ENCODE data around the gene GPX6.

The GPX6 gene

DNA sequence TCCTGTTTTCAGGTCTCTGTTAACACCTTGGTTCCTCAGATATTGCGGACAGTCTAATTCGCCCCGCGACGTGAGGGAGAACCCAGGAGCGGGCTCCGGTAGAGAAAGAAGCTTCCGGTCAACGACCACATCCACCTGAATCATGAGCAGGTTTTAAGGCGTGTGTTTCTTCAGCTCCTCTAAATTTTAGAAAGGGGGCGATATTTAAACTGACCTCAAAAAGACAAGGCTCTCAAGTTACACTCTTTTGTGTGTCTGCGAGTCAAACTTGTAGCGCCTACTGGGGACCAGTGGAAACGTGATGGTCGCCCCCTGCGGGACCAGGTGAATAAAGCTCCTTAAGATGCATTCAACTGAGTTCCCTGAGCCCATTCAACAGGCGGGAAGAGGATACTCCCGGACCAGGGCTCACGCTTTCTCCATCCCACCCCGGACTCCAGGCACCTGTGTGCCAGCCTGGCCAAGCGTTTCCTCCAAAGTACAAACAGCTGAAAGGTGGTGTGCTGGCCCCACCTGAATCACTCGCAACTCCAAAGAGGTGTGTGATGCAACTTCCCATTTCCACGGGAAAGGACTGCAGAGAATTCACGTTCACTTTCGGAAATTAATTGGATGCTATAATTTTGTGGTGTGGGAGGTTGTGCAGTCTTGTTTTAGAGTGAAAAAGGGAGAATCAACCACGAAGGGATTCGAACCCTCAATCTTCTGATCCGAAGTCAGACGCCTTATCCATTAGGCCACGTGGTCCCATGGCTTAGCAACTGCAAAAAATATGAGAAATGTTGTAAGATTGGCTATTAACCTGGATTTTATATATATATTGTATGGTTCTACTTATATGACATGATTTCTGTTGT, 27.1 kb upstream of the GPX6 start:
- Histone ChIP-seq H3K4me3 (ENCODE audit: low read depth, low read length) (peak overlapping the region; percentile 70), H3K27me3 (ENCODE audit: control insufficient read depth, insufficient read depth, low read length) (peaks cover 2% of the 10 kb centered on the region)

DNA sequence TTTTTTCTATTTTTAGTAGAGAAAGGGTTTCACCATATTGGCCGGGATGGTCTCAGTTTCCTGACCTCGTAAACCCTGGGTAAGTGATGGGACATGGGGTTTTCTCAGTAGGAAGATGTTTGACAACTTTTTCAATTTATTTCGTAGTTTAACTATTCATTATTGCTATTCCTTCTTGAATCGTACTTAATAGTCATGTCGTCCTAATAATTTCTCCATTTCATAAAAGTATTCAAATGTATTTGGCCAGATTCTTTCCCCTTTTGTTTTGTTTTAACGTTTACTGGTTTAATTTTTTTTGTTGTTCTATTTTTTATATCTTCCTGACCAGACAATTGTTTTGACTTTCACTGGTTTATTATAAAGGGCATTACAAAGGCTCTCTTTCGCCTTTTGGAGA, 26.4 kb upstream of the GPX6 start:
- peaks cover 2% of the 10 kb centered on the region for H3K27me3 ChIP-seq (ENCODE audit: control insufficient read depth, insufficient read depth, low read length)
- H3K36me3 ChIP-seq (ENCODE audit: control insufficient read depth, insufficient read depth, low read length): no peaks in the 10 kb centered on the region
- H3K4me1 ChIP-seq (ENCODE audit: control insufficient read depth, insufficient read depth, low read length): no peaks in the 10 kb centered on the region
- peak overlapping the region; percentile 70 for H3K4me3 ChIP-seq (ENCODE audit: low read depth, low read length)
- H3K9me3 ChIP-seq (ENCODE audit: control insufficient read depth, insufficient read depth, low read length): no peaks in the 10 kb centered on the region
- H3K9ac ChIP-seq (ENCODE audit: low read depth, low read length): peak overlapping the region; percentile 41

More for the DNA sequence above, 27.1 kb upstream of the GPX6 start:
- Histone ChIP-seq H3K9ac (ENCODE audit: low read depth, low read length) (peak overlapping the region; percentile 57), H3K36me3 (ENCODE audit: control insufficient read depth, insufficient read depth, low read length) (no peaks in the 10 kb centered on the region), H3K9me3 (ENCODE audit: control insufficient read depth, insufficient read depth, low read length) (no peaks in the 10 kb centered on the region), H3K4me1 (ENCODE audit: control insufficient read depth, insufficient read depth, low read length) (no peaks in the 10 kb centered on the region)

DNA sequence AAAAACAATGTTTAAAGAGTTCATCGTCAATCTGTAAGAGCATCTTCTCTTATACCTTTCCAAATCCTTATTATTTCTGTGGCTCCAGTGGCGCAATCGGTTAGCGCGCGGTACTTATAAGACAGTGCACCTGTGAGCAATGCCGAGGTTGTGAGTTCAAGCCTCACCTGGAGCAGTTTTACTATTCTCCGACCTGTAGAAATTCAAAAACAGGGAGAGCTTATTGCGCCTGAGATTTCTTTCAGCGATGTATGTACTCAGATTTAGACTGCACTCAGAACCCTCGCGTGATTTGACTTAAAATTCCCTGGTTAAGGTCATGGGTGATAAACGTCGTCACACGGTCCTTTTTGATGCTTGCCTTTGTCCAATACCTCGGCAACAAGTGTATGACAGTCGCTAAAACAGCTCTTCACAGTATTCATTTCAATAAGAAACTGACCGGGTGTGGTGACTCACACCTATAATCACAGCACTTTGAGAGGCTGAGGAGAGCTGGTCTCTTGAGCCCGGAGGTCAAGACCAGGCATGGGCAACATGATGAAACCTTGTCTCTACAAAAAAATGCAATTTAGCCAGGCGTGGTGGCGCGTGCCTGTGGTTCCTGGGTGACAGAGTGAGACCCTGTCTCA, 22.0 kb upstream of the GPX6 start:
- H3K36me3 ChIP-seq (ENCODE audit: control insufficient read depth, insufficient read depth, low read length): no peaks in the 10 kb centered on the region
- H3K4me3 ChIP-seq (ENCODE audit: low read depth, low read length): peak overlapping the region; percentile 79
- H3K9me3 ChIP-seq (ENCODE audit: control insufficient read depth, insufficient read depth, low read length): no peaks in the 10 kb centered on the region
- H3K9ac ChIP-seq (ENCODE audit: low read depth, low read length): peak overlapping the region; percentile 50
- peaks cover 7% of the 10 kb centered on the region for H3K27me3 ChIP-seq (ENCODE audit: control insufficient read depth, insufficient read depth, low read length)
- no peaks in the 10 kb centered on the region for H3K4me1 ChIP-seq (ENCODE audit: control insufficient read depth, insufficient read depth, low read length)

DNA sequence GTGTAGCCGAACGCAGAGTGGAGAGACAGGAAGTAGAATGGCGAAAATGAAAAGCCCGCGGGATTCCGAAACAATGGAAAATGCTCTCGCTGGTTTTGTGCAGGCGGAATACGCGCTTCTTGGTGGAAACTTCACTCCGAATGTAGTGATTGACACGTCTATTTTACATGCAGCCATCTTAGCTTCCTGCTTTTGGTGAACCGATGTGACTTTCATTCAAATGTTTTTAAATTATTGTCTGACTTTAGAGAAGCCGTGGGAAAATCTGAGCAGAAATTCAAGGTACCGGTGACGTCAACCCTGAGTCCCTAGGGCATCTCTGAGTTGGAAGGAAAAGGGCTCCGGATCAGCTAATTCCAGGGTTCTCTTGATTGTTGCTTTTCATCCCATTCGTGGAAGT, 21.5 kb upstream of the GPX6 start:
- H3K4me1 ChIP-seq (ENCODE audit: control insufficient read depth, insufficient read depth, low read length): no peaks in the 10 kb centered on the region
- no peaks in the 10 kb centered on the region for H3K36me3 ChIP-seq (ENCODE audit: control insufficient read depth, insufficient read depth, low read length)
- H3K9me3 ChIP-seq (ENCODE audit: control insufficient read depth, insufficient read depth, low read length): no peaks in the 10 kb centered on the region
- peaks cover 7% of the 10 kb centered on the region for H3K27me3 ChIP-seq (ENCODE audit: control insufficient read depth, insufficient read depth, low read length)
- H3K9ac ChIP-seq (ENCODE audit: low read depth, low read length): peak overlapping the region; percentile 50
- H3K4me3 ChIP-seq (ENCODE audit: low read depth, low read length): peak overlapping the region; percentile 79

DNA sequence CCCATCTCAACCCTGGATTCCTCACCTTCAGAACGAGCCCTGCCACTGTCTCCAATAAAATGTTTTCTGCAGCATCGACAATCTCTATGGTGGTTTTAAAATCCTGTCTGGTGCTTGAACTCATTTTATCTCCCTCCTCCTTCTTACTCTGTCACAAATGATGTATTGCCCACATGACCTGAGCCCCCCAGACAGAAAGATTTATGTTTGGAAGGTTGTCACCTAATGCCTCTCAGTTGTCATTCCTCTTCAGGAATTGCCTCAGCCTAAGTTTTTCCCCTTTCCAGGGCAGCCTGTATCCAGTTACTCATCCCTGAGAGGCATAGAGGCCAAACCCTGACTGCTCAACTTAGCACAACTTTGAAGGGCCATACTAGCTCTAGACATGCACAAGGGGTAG, 19.3 kb upstream of the GPX6 start:
- peaks cover 4% of the 10 kb centered on the region for H3K4me1 ChIP-seq (ENCODE audit: control insufficient read depth, insufficient read depth, low read length)
- H3K36me3 ChIP-seq (ENCODE audit: control insufficient read depth, insufficient read depth, low read length): no peaks in the 10 kb centered on the region
- H3K27me3 ChIP-seq (ENCODE audit: control insufficient read depth, insufficient read depth, low read length): peaks cover 7% of the 10 kb centered on the region
- H3K4me3 ChIP-seq (ENCODE audit: low read depth, low read length): no peak overlapping the region
- H3K9ac ChIP-seq (ENCODE audit: low read depth, low read length): no peak overlapping the region
- H3K9me3 ChIP-seq (ENCODE audit: control insufficient read depth, insufficient read depth, low read length): no peaks in the 10 kb centered on the region

DNA sequence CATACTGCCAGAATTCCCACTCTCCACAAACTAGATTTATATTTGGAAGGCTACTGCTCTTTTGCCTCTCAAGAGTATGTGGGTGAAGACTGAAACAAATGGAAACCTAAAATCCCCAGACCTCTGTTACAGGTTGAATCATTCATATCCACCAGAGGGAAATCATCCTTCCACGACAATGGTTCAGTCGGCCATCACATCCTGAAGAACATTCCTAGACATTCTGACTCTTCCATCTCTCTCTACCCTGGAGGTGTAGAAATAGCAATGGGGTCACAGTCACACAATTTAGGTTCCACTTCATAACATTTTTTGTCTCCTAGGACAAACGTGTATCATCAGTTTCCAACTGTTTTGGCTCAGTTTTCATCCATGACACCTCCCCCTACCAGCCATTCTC, 18.7 kb upstream of the GPX6 start:
- H3K9me3 ChIP-seq (ENCODE audit: control insufficient read depth, insufficient read depth, low read length): no peaks in the 10 kb centered on the region
- H3K27me3 ChIP-seq (ENCODE audit: control insufficient read depth, insufficient read depth, low read length): peaks cover 7% of the 10 kb centered on the region
- no peaks in the 10 kb centered on the region for H3K36me3 ChIP-seq (ENCODE audit: control insufficient read depth, insufficient read depth, low read length)
- H3K4me3 ChIP-seq (ENCODE audit: low read depth, low read length): no peak overlapping the region
- peaks cover 4% of the 10 kb centered on the region for H3K4me1 ChIP-seq (ENCODE audit: control insufficient read depth, insufficient read depth, low read length)
- no peak overlapping the region for H3K9ac ChIP-seq (ENCODE audit: low read depth, low read length)

DNA sequence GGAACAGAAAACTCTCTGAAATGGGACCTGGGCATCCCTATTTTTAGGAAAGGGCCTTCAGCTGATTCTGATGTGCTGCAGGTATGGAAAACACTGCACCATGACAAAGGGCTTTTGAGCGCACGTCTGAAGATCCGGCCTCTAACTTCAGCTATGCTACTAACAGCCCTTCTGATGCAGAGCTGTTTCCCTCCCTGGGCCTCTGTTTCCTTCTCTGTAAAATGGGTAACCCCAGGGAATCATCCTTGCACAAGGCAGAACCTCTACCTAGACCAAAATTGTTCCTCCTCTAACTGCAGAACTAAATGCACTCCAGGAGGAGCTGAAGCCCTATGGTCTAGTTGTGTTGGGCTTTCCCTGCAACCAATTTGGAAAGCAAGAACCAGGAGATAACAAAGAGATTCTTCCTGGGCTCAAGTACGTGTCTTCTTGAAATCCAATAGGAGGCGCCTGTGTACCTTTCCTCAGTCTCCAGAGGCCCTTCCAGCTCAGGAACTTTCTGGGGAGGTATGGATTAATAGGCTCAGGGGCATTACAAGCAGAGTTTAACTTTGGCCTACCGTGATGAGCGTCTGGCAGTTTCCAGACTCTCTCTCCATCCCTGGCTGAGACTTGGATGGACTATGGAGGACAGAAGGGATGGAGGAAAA, 16.0 kb upstream of the GPX6 start:
- no peaks in the 10 kb centered on the region for H3K9me3 ChIP-seq (ENCODE audit: control insufficient read depth, insufficient read depth, low read length)
- H3K36me3 ChIP-seq (ENCODE audit: control insufficient read depth, insufficient read depth, low read length): no peaks in the 10 kb centered on the region
- H3K4me1 ChIP-seq (ENCODE audit: control insufficient read depth, insufficient read depth, low read length): peaks cover 4% of the 10 kb centered on the region
- H3K4me3 ChIP-seq (ENCODE audit: low read depth, low read length): no peak overlapping the region
- no peak overlapping the region for H3K9ac ChIP-seq (ENCODE audit: low read depth, low read length)
- peaks cover 8% of the 10 kb centered on the region for H3K27me3 ChIP-seq (ENCODE audit: control insufficient read depth, insufficient read depth, low read length)

DNA sequence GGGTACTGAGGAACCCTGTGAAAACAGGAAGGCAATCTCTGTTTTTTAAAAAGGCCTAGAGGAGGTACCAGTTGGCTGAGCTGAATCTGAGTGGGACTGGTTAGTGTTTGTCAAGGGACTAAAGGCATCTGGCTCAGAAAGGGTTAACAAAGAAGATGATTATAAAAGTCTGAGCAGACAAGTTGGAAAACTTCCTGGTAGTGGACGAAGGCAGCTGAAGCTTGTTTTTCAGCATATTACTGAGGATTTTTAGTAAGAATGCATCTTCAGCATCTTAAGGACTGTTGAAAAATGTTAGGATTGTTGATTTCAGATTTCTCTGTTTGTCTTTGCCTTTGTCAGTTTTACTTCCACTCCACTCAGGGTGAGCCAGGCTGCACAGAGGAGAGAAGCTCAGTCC, 15.2 kb upstream of the GPX6 start:
- Histone ChIP-seq H3K4me1 (ENCODE audit: control insufficient read depth, insufficient read depth, low read length) (peaks cover 4% of the 10 kb centered on the region), H3K9me3 (ENCODE audit: control insufficient read depth, insufficient read depth, low read length) (no peaks in the 10 kb centered on the region), H3K9ac (ENCODE audit: low read depth, low read length) (no peak overlapping the region), H3K27me3 (ENCODE audit: control insufficient read depth, insufficient read depth, low read length) (peaks cover 8% of the 10 kb centered on the region), H3K36me3 (ENCODE audit: control insufficient read depth, insufficient read depth, low read length) (no peaks in the 10 kb centered on the region), H3K4me3 (ENCODE audit: low read depth, low read length) (no peak overlapping the region)

DNA sequence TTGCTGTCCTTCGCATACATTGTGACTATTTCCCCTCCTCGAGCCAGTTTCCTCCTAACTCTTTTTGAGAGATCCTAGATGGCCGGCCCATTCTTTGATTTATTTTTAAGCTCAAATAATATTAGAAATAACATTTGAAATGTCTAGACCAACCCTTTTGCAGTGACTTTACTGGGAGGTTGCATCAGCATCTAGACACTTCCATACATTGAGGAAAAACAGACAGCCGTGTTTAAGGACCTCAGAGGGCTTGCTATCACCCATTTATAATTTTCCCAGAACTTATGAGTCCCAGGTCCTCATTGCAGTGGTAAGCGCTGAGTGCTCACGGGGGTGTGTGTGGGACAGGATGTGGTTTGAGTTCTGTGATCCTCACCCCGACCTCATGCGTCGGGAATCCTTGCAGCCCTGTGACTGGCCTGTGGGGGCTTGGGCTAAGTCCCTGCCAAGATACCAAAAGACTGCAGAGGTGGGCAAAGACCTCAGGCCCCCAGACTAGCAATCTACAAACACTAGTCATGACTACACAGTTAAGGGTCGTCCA, 10.0 kb upstream of the GPX6 start, which contains the start of gene GPX5:
GPX5 (plus strand) TSS at position 386 of the 544 bp plus-strand sequence; CDS start at position 519, 133 bp downstream.
- no peak within 1 kb of the TSS for H3K9ac ChIP-seq (ENCODE audit: low read depth, low read length)
- no peaks in the 10 kb centered on the region for H3K4me1 ChIP-seq (ENCODE audit: control insufficient read depth, insufficient read depth, low read length)
- no peaks in the 10 kb centered on the region for H3K9me3 ChIP-seq (ENCODE audit: control insufficient read depth, insufficient read depth, low read length)
- no peaks in the 10 kb centered on the region for H3K36me3 ChIP-seq (ENCODE audit: control insufficient read depth, insufficient read depth, low read length)
- peaks cover 3% of the 10 kb centered on the region for H3K27me3 ChIP-seq (ENCODE audit: control insufficient read depth, insufficient read depth, low read length)
- no peak within 1 kb of the TSS for H3K4me3 ChIP-seq (ENCODE audit: low read depth, low read length)

DNA sequence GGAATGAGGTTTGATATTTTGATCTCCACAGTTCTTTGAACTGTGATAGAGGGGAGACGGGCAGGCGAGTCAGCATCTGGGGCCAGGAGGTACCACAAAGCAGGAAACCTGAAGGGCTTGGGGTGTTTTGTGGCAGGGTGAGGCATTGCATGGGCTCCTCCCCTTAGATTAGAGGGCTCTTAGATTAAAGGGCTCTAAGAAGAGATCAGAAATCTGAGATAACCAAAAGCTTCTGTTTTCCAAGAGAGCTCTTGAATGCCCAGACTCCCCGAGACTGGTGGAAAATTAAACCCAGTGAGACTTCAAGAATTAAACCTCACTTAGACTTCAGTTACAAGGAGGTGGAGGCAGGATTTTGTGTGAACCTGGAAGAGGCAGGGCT, 7.6 kb upstream of the GPX6 start:
- no peaks in the 10 kb centered on the region for H3K9me3 ChIP-seq (ENCODE audit: control insufficient read depth, insufficient read depth, low read length)
- H3K4me3 ChIP-seq (ENCODE audit: low read depth, low read length): no peak overlapping the region
- no peaks in the 10 kb centered on the region for H3K36me3 ChIP-seq (ENCODE audit: control insufficient read depth, insufficient read depth, low read length)
- no peak overlapping the region for H3K9ac ChIP-seq (ENCODE audit: low read depth, low read length)
- no peaks in the 10 kb centered on the region for H3K4me1 ChIP-seq (ENCODE audit: control insufficient read depth, insufficient read depth, low read length)
- peaks cover 3% of the 10 kb centered on the region for H3K27me3 ChIP-seq (ENCODE audit: control insufficient read depth, insufficient read depth, low read length)

DNA sequence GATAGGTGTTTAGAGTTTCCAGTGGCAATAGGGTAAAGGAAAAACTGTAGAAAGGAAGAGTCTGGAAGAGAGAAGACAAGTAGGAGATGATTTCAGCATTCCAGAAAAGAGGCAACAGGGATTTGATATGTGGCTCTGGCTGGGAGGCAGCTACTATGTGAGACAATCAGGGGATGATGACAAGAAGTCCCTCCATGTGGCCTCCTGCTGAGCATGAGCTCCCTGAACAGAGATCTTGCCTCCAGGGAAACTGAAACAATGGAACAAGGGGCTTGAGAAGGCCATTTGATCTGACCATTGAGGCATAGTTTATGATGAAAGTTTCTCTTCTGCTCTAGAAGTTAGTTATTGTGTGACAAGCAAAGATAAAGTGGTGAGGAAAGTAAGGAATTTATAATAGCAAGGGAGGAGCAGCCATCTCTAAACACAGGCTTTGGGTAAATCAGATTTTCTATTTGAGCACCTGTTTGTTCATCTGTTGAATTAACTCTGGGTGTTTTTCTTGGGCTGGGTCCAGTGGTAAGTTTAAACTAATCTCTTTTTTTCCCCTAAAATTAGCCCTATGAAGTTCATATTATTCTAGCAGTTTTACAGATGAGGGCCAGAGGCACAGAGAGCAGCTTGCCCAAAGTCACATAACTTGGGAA, 7.1 kb upstream of the GPX6 start:
- no peaks in the 10 kb centered on the region for H3K36me3 ChIP-seq (ENCODE audit: control insufficient read depth, insufficient read depth, low read length)
- H3K4me3 ChIP-seq (ENCODE audit: low read depth, low read length): no peak overlapping the region
- H3K4me1 ChIP-seq (ENCODE audit: control insufficient read depth, insufficient read depth, low read length): no peaks in the 10 kb centered on the region
- peaks cover 3% of the 10 kb centered on the region for H3K27me3 ChIP-seq (ENCODE audit: control insufficient read depth, insufficient read depth, low read length)
- no peaks in the 10 kb centered on the region for H3K9me3 ChIP-seq (ENCODE audit: control insufficient read depth, insufficient read depth, low read length)
- H3K9ac ChIP-seq (ENCODE audit: low read depth, low read length): no peak overlapping the region
